AG04449 (cell line): ENCODE data around the gene PPP1CC.

Experiments used
- CTCF ChIA-PET: fragments of 350-600 bp; formaldehyde crosslinking; extraction: SDS; loops from one replicate; lab custom pipeline; 2021; ENCODE audit warnings: antibody characterized with exemption; lab: Yijun Ruan, JAX
- POLR2A ChIA-PET: fragments of 400-600, 350-600 bp; formaldehyde crosslinking; extraction: SDS; loops from one replicate; lab custom pipeline; 2020; ENCODE audit warnings: antibody characterized with exemption, inconsistent platforms; lab: Yijun Ruan, JAX
- DNase-seq: peaks from one replicate; pipeline ENCODE4 v3.0.0-alpha.2; 2010; ENCODE audit warnings: low read depth, low spot score
- H3K4me3 ChIP-seq: 2 replicates; pipeline ENCODE4 v1.5.1; 2011; ENCODE audit warnings: low read depth, mild to moderate bottlenecking, control low read depth, low read length
- TF ChIP-seq, protein P1 (sequence below): IDR thresholded peaks from one replicate; pipeline ENCODE4 v1.5.1; 2011; ENCODE audit warnings: mild to moderate bottlenecking, moderate library complexity, low read length, control low read depth, inconsistent platforms; ENCODE audit not compliant: insufficient read depth; ENCODE audit errors: missing control alignments

PPP1CC gene

DNA sequence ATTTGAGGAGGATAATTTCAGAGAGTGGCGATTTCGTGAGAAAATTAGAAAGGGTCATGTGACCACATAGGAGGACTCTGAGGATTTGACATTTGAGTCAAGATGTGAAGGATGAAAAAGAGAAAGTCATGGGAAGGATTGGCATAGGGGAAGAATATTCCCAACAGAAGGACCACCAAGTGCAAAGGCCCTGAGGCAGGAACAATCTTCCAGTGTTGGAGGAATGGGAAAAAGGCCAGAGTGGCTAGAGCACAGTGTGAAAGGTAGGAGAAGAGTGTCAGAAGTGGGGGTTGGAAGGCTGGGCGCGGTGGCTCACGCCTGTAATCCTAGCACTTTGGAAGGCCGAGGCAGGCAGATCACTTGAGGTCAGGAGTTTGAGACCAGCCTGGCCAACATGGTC is 3.9 kb upstream of the PPP1CC start:
- ChIA-PET CTCF (no interaction called here), POLR2A (no interaction called here)
- H3K4me3 ChIP-seq: no peak overlapping the region
- TF ChIP-seq, protein P1, sequence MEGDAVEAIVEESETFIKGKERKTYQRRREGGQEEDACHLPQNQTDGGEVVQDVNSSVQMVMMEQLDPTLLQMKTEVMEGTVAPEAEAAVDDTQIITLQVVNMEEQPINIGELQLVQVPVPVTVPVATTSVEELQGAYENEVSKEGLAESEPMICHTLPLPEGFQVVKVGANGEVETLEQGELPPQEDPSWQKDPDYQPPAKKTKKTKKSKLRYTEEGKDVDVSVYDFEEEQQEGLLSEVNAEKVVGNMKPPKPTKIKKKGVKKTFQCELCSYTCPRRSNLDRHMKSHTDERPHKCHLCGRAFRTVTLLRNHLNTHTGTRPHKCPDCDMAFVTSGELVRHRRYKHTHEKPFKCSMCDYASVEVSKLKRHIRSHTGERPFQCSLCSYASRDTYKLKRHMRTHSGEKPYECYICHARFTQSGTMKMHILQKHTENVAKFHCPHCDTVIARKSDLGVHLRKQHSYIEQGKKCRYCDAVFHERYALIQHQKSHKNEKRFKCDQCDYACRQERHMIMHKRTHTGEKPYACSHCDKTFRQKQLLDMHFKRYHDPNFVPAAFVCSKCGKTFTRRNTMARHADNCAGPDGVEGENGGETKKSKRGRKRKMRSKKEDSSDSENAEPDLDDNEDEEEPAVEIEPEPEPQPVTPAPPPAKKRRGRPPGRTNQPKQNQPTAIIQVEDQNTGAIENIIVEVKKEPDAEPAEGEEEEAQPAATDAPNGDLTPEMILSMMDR: no peak
- DNase-seq: no peak

DNA sequence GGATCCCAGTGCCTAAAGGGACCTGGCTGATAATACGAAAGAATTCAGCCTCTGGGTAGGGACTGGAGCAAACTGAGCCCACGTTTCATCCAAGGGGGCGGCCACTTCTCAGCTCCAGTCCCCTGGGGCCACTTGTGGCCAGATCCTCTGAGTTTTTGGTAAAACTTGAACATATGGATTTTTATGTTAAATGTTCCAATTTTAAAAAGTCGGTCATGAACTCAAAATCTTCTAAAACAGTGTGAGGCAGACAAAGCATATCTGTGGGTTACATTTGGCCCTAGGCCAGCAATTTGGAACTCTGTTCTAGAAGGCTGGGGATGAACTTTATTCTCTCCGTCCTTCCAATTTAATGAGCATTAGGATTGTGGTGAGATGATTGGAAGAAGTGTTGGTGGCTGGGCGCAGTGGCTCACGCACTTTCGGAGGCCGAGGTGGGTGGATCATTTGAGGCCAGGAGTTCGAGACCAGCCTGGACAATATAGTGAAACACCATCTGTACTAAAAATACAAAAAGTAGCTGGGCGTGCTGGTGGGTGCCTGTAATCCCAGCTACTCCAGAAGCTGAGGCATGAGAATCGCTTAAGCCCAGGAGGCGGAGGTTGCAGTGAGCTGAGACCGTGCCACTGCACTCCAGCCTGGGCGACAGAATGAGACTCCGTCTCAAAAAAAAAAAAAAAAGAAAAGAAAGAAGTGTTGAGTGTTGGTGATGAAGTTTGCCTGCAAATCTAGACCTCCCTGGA is 3.0 kb upstream of the PPP1CC start:
- TF ChIP-seq, protein P1: no peak
- H3K4me3 ChIP-seq: no peak overlapping the region
- DNase-seq: no peak
- CTCF ChIA-PET: no interaction called here
- POLR2A ChIA-PET: no interaction called here

DNA sequence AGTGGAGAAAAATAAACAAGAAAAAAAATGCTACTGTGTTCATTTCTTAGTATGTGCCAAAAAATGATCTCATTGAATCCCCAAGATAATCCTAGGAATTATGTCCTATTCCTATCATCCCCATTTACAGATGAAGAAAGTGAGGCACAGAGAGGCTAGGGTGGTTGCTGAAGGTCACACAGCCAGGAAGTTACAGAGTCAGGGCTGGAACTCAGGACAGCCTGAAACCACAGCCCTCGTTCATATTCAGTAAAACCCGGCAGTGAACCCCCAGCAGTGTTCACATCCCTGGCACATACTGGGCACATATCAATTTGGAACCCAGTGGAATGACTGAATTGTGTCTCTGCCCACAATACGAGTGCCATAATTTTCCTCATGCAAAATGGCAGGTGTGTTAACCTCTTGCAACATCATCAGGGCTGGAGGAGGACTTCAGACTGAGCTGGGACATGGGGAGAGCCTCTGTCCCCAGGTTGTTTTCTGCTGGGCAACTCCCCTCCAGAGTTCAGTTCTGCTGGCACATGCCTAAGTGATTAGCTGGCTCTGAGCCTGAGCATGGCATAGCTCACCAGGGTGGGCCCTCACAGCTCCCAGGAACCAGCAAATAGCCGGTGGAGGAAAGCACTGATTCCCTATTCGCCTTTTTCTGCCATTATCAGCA is 2.0 kb upstream of the PPP1CC start:
- H3K4me3 ChIP-seq: no peak overlapping the region
- TF ChIP-seq, protein P1: no peak
- ChIA-PET POLR2A (no interaction called here), CTCF (interaction anchor here (1.2 kb wide), 1 partner anchor 12 kb away, joined by 3 read pairs; no protein-coding TSS in a partner anchor)
- no peak for DNase-seq

DNA sequence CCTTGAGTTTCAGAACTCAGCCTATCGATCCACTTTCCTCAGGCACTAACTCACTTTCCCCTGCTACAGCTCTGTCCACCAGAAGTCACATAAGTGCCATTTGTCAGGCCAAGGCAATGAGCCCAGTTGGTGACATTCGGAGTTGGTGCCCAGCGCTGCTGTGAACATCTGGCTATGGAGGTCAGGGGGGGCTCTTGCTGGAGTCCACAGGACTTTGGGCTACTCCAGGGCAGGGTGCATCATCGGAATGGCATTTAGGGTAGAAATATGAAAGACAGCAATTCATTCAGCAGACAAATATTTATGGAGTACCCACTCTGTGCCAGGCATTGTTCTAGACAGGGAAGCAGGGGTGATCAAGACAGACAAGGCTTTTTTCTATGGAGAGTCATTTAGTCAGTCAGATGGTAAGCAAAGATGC is 1.5 kb upstream of the PPP1CC start:
- peak overlapping the region; percentile 70 for H3K4me3 ChIP-seq
- CTCF ChIA-PET: interaction anchor here (1.2 kb wide), 1 partner anchor 13 kb away, joined by 3 read pairs; no protein-coding TSS in a partner anchor
- POLR2A ChIA-PET: no interaction called here
- no peak for DNase-seq
- TF ChIP-seq, protein P1: no peak

DNA sequence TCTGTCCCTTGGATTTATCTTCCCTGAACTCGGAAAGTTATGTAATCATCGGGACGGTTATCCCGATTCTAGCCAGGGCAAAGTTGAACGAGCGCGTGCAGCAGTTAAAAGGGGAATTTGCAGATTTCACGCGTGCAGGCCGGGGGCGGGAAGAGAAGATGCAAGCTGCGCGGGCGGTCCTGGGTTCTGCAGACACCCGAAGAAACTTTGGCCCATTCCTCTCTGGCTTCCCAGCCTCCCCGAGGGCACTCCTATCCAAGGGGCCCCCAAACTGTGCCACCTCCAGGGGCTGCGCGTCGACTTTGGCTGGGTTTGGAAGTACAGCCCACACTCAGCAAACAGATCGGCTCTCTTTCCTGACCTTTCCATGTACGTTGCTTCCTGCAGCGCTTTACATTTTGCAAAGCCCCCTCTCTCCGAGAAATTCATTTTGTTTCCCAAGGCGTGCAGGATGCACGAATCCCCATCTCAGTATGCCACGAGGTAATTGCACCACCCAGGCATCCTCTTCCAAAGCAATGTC is 941 bp upstream of the PPP1CC start:
- POLR2A ChIA-PET: interaction anchor here (0.5 to 0.6 kb wide), 2 partner anchors 11 to 130 kb away, joined by 3 to 4 read pairs; partner anchors contain the start of gene TCTN1
- no peak for DNase-seq
- peak overlapping the region; percentile 70 for H3K4me3 ChIP-seq
- TF ChIP-seq, protein P1: no peak
- CTCF ChIA-PET: no interaction called here
